ENCODE measurements around the gene PEX14.

Gene PEX14

DNA sequence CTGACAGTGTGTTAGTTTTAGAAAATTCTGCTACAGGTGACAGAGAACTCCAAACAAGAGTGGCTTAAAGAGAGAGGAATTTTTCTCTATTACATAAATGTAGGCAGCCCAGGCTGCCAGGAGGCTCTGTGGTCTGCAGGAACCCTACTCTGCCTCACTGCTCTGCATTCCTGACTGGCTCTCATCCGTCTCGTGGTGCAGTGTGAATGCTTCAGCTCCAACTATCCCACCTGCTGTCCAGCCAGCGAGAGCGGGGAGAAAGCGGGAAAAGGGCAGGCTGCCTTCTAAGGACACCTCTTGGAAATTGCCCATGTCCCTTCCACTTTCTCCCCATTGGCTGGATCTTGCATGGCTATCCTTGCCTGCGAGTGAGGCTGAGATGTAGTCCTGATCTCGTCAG is 131.3 kb downstream of the PEX14 start:
- no peaks in the 10 kb centered on the region for H3K4me1 ChIP-seq (ENCODE audit: control insufficient read depth, insufficient read depth, low read length)
- H3K27ac ChIP-seq (ENCODE audit: low read length) = no peak overlapping the region
- H3K27me3 ChIP-seq (ENCODE audit: control insufficient read depth, insufficient read depth, low read length) = no peaks in the 10 kb centered on the region
- H3K4me3 ChIP-seq (ENCODE audit: low read length) = no peak overlapping the region
- no peaks in the 10 kb centered on the region for H3K36me3 ChIP-seq (ENCODE audit: control insufficient read depth, insufficient read depth, low read length)
- no CpG with 5 or more reads among the region's 7 CpGs for WGBS (ENCODE audit: insufficient coverage, insufficient read length)
- no peak for DNase-seq (ENCODE audit: low read depth, low spot score)
- no peaks in the 10 kb centered on the region for H3K9me3 ChIP-seq (ENCODE audit: control insufficient read depth, insufficient read depth, low read length)

DNA sequence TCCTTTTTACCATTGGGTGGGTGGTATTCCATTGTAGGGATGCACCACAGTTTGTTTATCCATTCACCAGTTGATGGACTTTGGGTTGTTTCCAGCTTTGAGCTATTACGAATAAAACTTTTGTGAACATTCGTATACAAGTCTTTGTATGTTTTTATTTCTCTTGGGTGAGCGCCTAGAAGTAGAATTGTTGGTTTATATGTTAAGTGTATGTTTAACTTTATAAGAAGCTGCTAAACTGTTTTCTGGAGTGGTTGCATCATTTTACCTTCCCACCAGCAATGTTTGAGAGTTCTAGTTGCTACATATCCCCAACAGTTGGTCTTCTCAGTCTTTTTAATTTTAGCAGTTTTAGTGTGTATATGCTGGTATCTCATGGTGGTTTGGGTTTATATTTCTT is 132.5 kb downstream of the PEX14 start:
- Histone ChIP-seq H3K9me3 (ENCODE audit: control insufficient read depth, insufficient read depth, low read length) (no peaks in the 10 kb centered on the region), H3K27me3 (ENCODE audit: control insufficient read depth, insufficient read depth, low read length) (no peaks in the 10 kb centered on the region), H3K4me3 (ENCODE audit: low read length) (no peak overlapping the region), H3K4me1 (ENCODE audit: control insufficient read depth, insufficient read depth, low read length) (no peaks in the 10 kb centered on the region), H3K27ac (ENCODE audit: low read length) (no peak overlapping the region), H3K36me3 (ENCODE audit: control insufficient read depth, insufficient read depth, low read length) (no peaks in the 10 kb centered on the region)
- WGBS (ENCODE audit: insufficient coverage, insufficient read length) = 100% methylated on average over 2 of the region's 3 CpGs
- no peak for DNase-seq (ENCODE audit: low read depth, low spot score)

DNA sequence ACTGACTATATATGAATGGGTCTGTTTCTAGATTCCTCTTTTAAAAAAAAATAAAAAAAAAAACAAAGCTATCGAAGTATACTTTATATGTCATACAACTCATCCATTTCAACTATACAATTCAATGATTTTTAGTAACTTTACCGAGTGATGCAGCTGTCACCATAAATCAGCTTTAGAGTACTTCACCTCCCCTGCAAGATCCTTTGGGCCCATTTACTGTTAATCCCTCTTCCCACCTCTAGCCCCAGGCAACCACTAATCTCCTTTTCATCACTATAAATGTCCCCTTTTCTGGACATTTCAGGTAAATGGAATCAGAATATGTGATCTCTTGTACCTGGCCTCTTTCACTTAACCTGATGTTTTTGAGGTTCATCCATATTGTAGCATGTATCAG is 133.9 kb downstream of the PEX14 start:
- no peaks in the 10 kb centered on the region for H3K9me3 ChIP-seq (ENCODE audit: control insufficient read depth, insufficient read depth, low read length)
- no peaks in the 10 kb centered on the region for H3K27me3 ChIP-seq (ENCODE audit: control insufficient read depth, insufficient read depth, low read length)
- DNase-seq (ENCODE audit: low read depth, low spot score) = no peak
- H3K4me3 ChIP-seq (ENCODE audit: low read length) = no peak overlapping the region
- no peaks in the 10 kb centered on the region; the same call in 1 of the 2 replicates for H3K4me1 ChIP-seq (ENCODE audit: control insufficient read depth, insufficient read depth, low read length)
- WGBS (ENCODE audit: insufficient coverage, insufficient read length) = no CpG with 5 or more reads among the region's 2 CpGs
- no peak overlapping the region for H3K27ac ChIP-seq (ENCODE audit: low read length)
- H3K36me3 ChIP-seq (ENCODE audit: control insufficient read depth, insufficient read depth, low read length) = no peaks in the 10 kb centered on the region

DNA sequence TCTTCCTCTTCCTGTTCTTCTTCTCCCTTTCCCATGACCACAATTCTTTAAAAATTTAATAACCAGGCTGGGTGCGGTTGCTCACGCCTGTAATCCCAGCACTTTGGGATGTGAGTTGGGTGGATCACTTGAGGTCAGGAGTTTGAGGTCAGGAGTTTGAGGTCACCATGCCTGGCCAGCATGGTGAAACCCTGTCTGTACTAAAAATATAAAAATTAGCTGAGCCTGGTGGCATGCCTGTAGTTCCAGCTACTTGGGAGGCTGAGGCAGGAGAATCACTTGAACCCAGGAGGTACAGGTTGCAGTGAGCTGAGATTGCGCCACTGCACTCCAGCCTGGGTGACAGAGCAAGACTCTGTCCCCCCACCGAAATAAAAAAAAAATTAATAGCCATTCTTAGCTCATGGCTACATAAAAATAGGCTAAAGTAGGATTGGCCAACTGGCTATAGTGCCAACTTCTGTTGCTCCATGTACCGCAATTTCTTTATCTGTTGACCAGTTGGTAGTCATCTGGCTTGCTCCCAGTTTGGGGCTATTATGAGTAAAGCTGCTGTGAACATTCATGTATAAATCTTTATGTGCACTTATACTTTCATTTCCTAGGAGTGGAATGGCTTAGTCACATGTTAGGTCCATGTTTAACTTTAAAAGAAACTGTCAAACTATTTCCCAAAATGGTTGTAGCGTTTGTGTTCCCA is 136.3 kb downstream of the PEX14 start:
- Histone ChIP-seq H3K36me3 (ENCODE audit: control insufficient read depth, insufficient read depth, low read length) (no peaks in the 10 kb centered on the region), H3K9me3 (ENCODE audit: control insufficient read depth, insufficient read depth, low read length) (no peaks in the 10 kb centered on the region), H3K4me1 (ENCODE audit: control insufficient read depth, insufficient read depth, low read length) (peaks cover 5% of the 10 kb centered on the region), H3K4me3 (ENCODE audit: low read length) (no peak overlapping the region), H3K27ac (ENCODE audit: low read length) (no peak overlapping the region), H3K27me3 (ENCODE audit: control insufficient read depth, insufficient read depth, low read length) (no peaks in the 10 kb centered on the region)
- no CpG with 5 or more reads among the region's 6 CpGs for WGBS (ENCODE audit: insufficient coverage, insufficient read length)
- DNase-seq (ENCODE audit: low read depth, low spot score) = no peak

DNA sequence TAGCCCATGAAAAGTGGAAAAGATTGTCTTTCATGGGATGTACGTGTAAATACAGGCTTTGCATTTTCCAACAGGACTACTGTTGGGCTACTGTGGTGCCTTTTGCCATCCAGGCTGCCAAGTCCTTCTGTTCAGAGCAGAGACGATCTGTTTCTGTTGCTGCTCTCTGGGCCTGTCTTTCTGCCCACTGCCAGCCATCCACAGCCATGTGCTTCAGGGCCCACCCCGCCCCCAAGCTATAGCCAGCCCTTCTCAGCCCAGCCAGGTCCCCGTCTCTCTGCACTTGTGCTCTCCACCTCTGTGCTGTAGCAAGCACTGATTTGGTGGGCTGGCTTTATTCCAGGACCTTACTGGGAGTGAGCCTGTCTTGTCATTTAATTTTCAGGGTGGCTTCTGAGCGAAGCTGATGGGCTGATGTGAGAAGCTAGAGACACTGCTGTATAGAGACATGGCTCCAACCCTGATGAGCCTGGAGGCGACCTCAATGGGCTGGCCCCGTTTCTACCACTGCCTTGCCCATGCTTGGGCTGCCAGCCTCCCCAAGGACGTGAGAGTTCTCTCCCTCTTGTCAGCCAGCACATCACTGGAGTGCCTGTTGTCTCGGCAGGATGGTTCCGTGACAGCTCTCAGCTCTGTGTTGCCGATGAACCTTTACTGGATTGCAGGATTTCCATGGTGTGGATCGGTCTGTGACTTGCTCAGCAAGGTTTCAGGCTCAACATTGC is 137.8 kb downstream of the PEX14 start:
- no peak overlapping the region for H3K4me3 ChIP-seq (ENCODE audit: low read length)
- WGBS (ENCODE audit: insufficient coverage, insufficient read length) = no CpG with 5 or more reads among the region's 12 CpGs
- no peaks in the 10 kb centered on the region for H3K9me3 ChIP-seq (ENCODE audit: control insufficient read depth, insufficient read depth, low read length)
- no peaks in the 10 kb centered on the region for H3K27me3 ChIP-seq (ENCODE audit: control insufficient read depth, insufficient read depth, low read length)
- H3K4me1 ChIP-seq (ENCODE audit: control insufficient read depth, insufficient read depth, low read length) = peaks cover 8% of the 10 kb centered on the region
- H3K27ac ChIP-seq (ENCODE audit: low read length) = no peak overlapping the region
- DNase-seq (ENCODE audit: low read depth, low spot score) = no peak
- H3K36me3 ChIP-seq (ENCODE audit: control insufficient read depth, insufficient read depth, low read length) = no peaks in the 10 kb centered on the region

DNA sequence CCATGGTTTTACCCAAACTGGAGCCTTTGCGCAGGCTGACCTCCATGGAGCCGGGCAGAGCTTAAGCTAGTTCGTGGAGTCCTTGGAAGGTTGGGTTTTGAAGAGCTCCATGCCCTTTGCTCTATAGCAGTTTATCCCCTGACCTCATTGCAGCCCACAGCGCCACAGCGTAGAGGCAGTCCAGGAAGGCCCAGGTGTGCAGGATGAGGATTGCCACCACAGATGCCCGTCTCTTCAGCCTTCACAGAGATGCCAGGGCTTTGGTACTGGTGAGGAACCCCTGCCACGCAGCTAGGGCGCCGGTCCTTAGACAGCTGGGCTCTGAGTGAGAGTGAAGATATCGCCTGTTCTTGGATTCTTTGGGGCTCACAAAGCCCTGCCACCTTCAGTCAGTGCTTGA is 138.6 kb downstream of the PEX14 start:
- no peak for DNase-seq (ENCODE audit: low read depth, low spot score)
- no CpG with 5 or more reads among the region's 10 CpGs for WGBS (ENCODE audit: insufficient coverage, insufficient read length)
- Histone ChIP-seq H3K4me3 (ENCODE audit: low read length) (no peak overlapping the region), H3K27me3 (ENCODE audit: control insufficient read depth, insufficient read depth, low read length) (no peaks in the 10 kb centered on the region), H3K4me1 (ENCODE audit: control insufficient read depth, insufficient read depth, low read length) (peaks cover 8% of the 10 kb centered on the region), H3K9me3 (ENCODE audit: control insufficient read depth, insufficient read depth, low read length) (no peaks in the 10 kb centered on the region), H3K27ac (ENCODE audit: low read length) (no peak overlapping the region), H3K36me3 (ENCODE audit: control insufficient read depth, insufficient read depth, low read length) (0 out of 2 replicates have a peak, but pooled peaks cover 2% of the 10 kb centered on the region)

DNA sequence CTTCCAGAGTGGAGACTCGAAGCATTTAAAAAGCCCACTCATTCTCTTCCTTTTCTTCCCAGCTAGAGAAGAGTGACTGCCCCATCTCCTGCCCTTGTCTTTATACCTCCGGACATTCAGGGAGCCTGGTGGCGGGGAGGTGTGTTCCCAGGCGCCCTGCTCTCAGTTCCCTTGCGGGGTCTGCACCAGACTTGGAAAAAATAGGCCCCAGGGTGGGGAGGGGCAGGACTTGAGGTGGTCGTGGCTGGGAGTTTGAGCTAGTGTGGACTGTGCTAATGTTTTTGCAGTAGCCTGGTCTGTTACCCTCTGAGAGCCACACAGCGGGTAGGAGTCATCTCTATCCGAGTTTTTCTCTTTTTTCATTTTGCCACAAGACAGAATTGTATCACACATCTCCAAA is 139.1 kb downstream of the PEX14 start:
- WGBS (ENCODE audit: insufficient coverage, insufficient read length) = no CpG with 5 or more reads among the region's 8 CpGs
- Histone ChIP-seq H3K9me3 (ENCODE audit: control insufficient read depth, insufficient read depth, low read length) (no peaks in the 10 kb centered on the region), H3K4me1 (ENCODE audit: control insufficient read depth, insufficient read depth, low read length) (peaks cover 8% of the 10 kb centered on the region), H3K27ac (ENCODE audit: low read length) (no peak overlapping the region), H3K36me3 (ENCODE audit: control insufficient read depth, insufficient read depth, low read length) (0 out of 2 replicates have a peak, but pooled peaks cover 2% of the 10 kb centered on the region), H3K4me3 (ENCODE audit: low read length) (no peak overlapping the region), H3K27me3 (ENCODE audit: control insufficient read depth, insufficient read depth, low read length) (no peaks in the 10 kb centered on the region)
- no peak for DNase-seq (ENCODE audit: low read depth, low spot score)

DNA sequence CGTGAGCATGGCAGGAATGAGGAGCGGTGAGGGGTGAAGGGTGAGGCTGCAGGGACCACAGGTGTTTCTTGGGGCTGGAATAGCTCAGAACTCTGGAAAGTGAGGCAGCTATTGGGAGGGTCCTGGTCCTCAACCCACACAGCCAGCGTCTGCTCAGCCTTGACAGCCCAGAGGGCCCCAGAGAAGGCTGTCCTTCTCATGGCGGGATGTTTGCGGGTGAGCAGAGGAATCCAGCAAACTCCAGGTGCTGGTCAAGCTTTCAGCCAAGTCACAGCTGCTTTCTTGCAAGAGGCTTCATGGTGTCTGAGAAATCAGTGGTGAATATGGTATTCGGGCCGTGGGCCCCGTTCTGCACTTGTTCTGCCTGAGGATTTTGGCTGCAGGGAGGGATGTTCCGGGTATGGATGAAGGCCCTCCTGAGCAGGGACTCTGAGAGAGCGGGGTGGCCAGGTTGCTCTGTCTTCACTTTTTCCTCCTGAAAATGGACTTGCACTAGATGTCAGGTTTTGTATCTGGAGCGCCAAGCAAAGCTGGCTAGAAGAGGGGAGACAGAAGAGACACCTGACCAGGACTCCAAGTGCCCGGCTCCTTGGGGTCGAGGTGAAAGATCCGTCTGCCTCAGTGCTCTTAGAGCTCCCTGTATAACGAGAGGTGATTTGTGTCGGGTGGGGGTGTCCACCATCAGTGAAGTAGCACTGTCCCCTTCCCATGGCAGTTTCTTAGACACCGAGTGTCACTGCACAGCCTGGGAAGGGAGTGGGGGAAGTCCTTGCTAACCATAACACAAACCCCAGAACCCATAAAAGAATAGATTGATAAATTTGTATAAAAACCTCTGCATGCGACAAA is 139.9 kb downstream of the PEX14 start:
- Histone ChIP-seq H3K9me3 (ENCODE audit: control insufficient read depth, insufficient read depth, low read length) (no peaks in the 10 kb centered on the region), H3K36me3 (ENCODE audit: control insufficient read depth, insufficient read depth, low read length) (0 out of 2 replicates have a peak, but pooled peaks cover 2% of the 10 kb centered on the region), H3K4me1 (ENCODE audit: control insufficient read depth, insufficient read depth, low read length) (peaks cover 8% of the 10 kb centered on the region), H3K4me3 (ENCODE audit: low read length) (no peak overlapping the region), H3K27me3 (ENCODE audit: control insufficient read depth, insufficient read depth, low read length) (no peaks in the 10 kb centered on the region), H3K27ac (ENCODE audit: low read length) (no peak overlapping the region)
- no CpG with 5 or more reads among the region's 18 CpGs for WGBS (ENCODE audit: insufficient coverage, insufficient read length)
- no peak for DNase-seq (ENCODE audit: low read depth, low spot score)

DNA sequence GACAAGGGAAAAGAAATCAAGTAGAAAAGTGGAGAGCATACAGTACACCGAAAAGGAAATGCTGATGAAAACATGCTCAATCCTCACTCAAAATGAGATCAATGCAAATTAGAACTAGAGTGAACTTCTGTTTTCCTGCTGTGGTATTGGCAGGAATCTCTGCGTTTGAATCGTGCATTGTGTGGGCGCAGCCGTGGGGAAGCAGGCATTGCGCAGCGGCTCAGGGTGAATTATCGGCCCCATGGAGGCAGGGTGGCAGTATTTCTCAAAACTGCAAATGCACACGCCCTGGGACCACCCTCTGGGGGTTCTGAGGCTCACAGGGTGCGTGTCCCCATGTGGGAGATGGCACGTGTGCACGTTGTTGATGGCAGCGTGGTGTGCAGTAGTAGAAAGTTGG is 140.6 kb downstream of the PEX14 start:
- Histone ChIP-seq H3K4me1 (ENCODE audit: control insufficient read depth, insufficient read depth, low read length) (peaks cover 8% of the 10 kb centered on the region), H3K4me3 (ENCODE audit: low read length) (no peak overlapping the region), H3K36me3 (ENCODE audit: control insufficient read depth, insufficient read depth, low read length) (0 out of 2 replicates have a peak, but pooled peaks cover 2% of the 10 kb centered on the region), H3K9me3 (ENCODE audit: control insufficient read depth, insufficient read depth, low read length) (no peaks in the 10 kb centered on the region), H3K27ac (ENCODE audit: low read length) (no peak overlapping the region), H3K27me3 (ENCODE audit: control insufficient read depth, insufficient read depth, low read length) (no peaks in the 10 kb centered on the region)
- no CpG with 5 or more reads among the region's 13 CpGs for WGBS (ENCODE audit: insufficient coverage, insufficient read length)
- no peak for DNase-seq (ENCODE audit: low read depth, low spot score)

DNA sequence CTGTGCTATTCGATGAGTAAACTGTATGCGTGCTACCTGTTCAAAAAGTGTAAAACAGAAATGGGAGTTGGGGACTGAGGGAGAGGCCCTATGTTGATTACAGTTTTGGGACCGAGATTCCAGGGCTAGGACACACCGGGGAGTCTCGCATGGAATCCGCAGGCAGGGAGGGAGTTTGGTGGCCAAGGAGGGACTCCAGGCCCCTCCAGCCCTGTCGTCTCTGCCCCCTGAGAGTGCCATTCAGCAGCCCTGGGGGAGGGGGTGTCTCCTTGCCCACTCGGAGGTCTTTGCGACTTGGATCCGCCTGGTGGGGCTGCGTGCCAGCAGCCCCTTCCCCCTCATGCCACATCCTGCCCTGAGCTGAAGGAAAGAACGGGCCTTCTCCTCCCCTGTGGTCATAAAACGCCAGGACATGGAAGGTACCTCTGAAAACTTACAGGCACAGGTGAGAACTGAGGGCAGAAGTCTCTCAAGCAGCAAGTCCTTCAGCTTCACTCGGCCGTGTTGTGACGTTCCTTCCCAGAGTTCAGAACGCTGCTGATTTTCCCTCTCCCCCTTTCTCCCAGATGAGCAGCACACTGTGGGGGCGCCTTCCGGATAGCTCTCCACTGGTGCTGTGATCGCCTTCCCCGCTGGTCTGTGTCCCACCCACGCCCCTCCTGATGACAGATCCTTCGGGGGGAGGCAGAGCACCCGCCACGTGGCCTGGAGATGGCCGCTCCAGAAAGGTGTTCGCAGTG is 141.4 kb downstream of the PEX14 start:
- Histone ChIP-seq H3K4me3 (ENCODE audit: low read length) (no peak overlapping the region), H3K36me3 (ENCODE audit: control insufficient read depth, insufficient read depth, low read length) (0 out of 2 replicates have a peak, but pooled peaks cover 2% of the 10 kb centered on the region), H3K4me1 (ENCODE audit: control insufficient read depth, insufficient read depth, low read length) (peaks cover 8% of the 10 kb centered on the region), H3K9me3 (ENCODE audit: control insufficient read depth, insufficient read depth, low read length) (no peaks in the 10 kb centered on the region), H3K27me3 (ENCODE audit: control insufficient read depth, insufficient read depth, low read length) (no peaks in the 10 kb centered on the region), H3K27ac (ENCODE audit: low read length) (no peak overlapping the region)
- WGBS (ENCODE audit: insufficient coverage, insufficient read length) = no CpG with 5 or more reads among the region's 27 CpGs
- no peak for DNase-seq (ENCODE audit: low read depth, low spot score)
